Measurements from ENCODE around the gene BANK1.

The BANK1 gene

DNA sequence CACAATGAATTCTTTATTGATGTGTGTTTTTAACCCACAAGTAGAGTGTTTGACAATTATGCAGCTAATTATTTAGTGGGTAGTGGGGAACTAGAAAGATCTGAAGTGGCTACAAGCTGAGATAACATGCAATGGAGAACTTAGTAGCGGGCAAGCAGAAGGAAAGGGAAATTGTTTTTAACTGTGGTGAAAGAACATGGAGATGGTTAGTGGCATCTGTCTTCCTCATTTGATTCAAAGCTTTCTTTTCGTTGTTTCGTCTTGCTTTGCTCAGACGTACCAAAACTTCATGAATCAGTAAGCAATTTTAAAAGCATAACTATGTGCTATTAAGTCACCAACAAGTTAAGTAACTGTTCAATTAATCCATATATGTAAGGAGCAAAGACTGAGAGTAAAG lies 169.9 kb downstream of the BANK1 start:
- Mint-ChIP-seq H3K9me3 (no peaks in the 10 kb centered on the region), H3K4me3 (no peak overlapping the region), H3K27me3 (ENCODE audit: low read depth) (no peaks in the 10 kb centered on the region), H3K4me1 (peaks cover 1% of the 10 kb centered on the region), H3K27ac (no peak overlapping the region), H3K36me3 (ENCODE audit: low read depth) (no peaks in the 10 kb centered on the region)
- TF ChIP-seq CTCF (IDR thresholded peaks at IDR 0.05; ENCODE audit: unreplicated experiment in 3 of 3) = no peak

GRCh38 chr4:101961144-101961543 lies 170.6 kb downstream of the BANK1 start:
- H3K9me3 Mint-ChIP-seq = no peaks in the 10 kb centered on the region
- no peak overlapping the region for H3K27ac Mint-ChIP-seq
- TF ChIP-seq CTCF (IDR thresholded peaks at IDR 0.05; ENCODE audit: unreplicated experiment in 3 of 3) = no peak

DNA sequence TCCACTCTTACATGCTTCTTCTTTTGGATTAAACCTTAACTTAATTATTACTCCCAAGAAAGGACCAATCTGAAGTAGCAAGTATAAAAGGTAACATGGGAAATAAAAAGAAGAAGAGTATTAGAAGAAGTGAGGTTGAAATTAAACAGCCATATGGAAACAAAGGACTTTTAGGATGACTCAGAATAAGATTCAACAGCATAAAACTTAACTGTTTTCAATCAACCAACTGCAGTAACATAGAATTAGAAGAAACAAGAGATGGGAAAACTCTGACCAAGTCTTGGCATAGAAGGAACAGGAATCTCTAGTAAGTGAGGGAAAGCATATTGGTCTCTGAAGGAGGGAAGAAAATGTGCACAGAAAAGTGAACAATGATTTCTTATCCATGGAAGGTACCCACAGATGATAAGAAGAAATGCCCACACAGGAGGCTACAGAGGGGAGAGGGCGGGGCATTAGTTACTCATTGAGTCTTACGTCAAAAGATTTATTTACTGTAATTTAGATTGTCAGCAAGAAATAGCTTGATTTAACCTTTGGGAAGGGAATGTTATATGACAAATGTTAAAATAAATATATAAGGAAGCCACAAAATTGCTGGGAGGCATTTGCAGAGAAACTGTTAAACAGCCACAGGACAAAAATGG lies 177.3 kb downstream of the BANK1 start:
- no peak overlapping the region for H3K27ac Mint-ChIP-seq
- no peak overlapping the region for H3K4me3 Mint-ChIP-seq
- no peaks in the 10 kb centered on the region for H3K27me3 Mint-ChIP-seq (ENCODE audit: low read depth)
- no peaks in the 10 kb centered on the region for H3K4me1 Mint-ChIP-seq
- no peaks in the 10 kb centered on the region for H3K9me3 Mint-ChIP-seq
- TF ChIP-seq CTCF (IDR thresholded peaks at IDR 0.05; ENCODE audit: unreplicated experiment in 3 of 3) = no peak
- H3K36me3 Mint-ChIP-seq (ENCODE audit: low read depth) = no peaks in the 10 kb centered on the region

More at GRCh38 chr4:101961144-101961543, 170.6 kb downstream of the BANK1 start:
- H3K36me3 Mint-ChIP-seq (ENCODE audit: low read depth) = no peaks in the 10 kb centered on the region
- no peaks in the 10 kb centered on the region for H3K4me1 Mint-ChIP-seq
- no peaks in the 10 kb centered on the region for H3K27me3 Mint-ChIP-seq (ENCODE audit: low read depth)
- no peak overlapping the region for H3K4me3 Mint-ChIP-seq

GRCh38 chr4:101968364-101968763 lies 177.8 kb downstream of the BANK1 start:
- Mint-ChIP-seq H3K4me1 (no peaks in the 10 kb centered on the region), H3K27me3 (ENCODE audit: low read depth) (no peaks in the 10 kb centered on the region), H3K4me3 (no peak overlapping the region), H3K27ac (no peak overlapping the region), H3K9me3 (no peaks in the 10 kb centered on the region), H3K36me3 (ENCODE audit: low read depth) (no peaks in the 10 kb centered on the region)
- TF ChIP-seq CTCF (IDR thresholded peaks at IDR 0.05; ENCODE audit: unreplicated experiment in 3 of 3) = no peak

GRCh38 chr4:101969965-101970364 lies 179.4 kb downstream of the BANK1 start:
- H3K36me3 Mint-ChIP-seq (ENCODE audit: low read depth) = no peaks in the 10 kb centered on the region
- H3K9me3 Mint-ChIP-seq = no peaks in the 10 kb centered on the region
- TF ChIP-seq CTCF (IDR thresholded peaks at IDR 0.05; ENCODE audit: unreplicated experiment in 3 of 3) = no peak
- no peak overlapping the region for H3K4me3 Mint-ChIP-seq
- H3K27ac Mint-ChIP-seq = no peak overlapping the region
- no peaks in the 10 kb centered on the region for H3K4me1 Mint-ChIP-seq
- no peaks in the 10 kb centered on the region for H3K27me3 Mint-ChIP-seq (ENCODE audit: low read depth)

- no peak for TF ChIP-seq CTCF (IDR thresholded peaks at IDR 0.05; ENCODE audit: unreplicated experiment in 3 of 3)
- H3K9me3 Mint-ChIP-seq = no peaks in the 10 kb centered on the region
- no peaks in the 10 kb centered on the region for H3K27me3 Mint-ChIP-seq (ENCODE audit: low read depth)
- H3K4me3 Mint-ChIP-seq = no peak overlapping the region
- H3K27ac Mint-ChIP-seq = no peak overlapping the region
- no peaks in the 10 kb centered on the region for H3K36me3 Mint-ChIP-seq (ENCODE audit: low read depth)
- H3K4me1 Mint-ChIP-seq = no peaks in the 10 kb centered on the region
These were observed 180.1 kb downstream of the BANK1 start for GRCh38 chr4:101970547-101971155.

Measured in nephron (organoid).